Skin of body (tissue), 2 donors: ENCODE data around the gene C1QTNF12. TPM values are rescaled to one million over a fixed set of nuclear protein-coding genes. Genes with fewer than 3 reads are reported as not detected.
A peak's percentile ranks its signal among the peaks of the same experiment; 100 is the strongest.

Experiments
- DNase-seq: peaks from one replicate; lab custom pipeline; 2025; lab: John Stamatoyannopoulos, UW
- total RNA-seq: library from RNA; depleted of rRNA; stranded (reverse); fragments of >200 nt; gene quantifications from one replicate; pipeline ENCODE4 v1.2.3, GENCODE V29; 2014

C1QTNF12 gene
- total RNA-seq, 1 donor from 2014 or later, result 2.5 TPM

GRCh38 chr1:1281533-1282321 lies 35.2 kb upstream of the C1QTNF12 start:
- DNase-seq, result no peak

GRCh38 chr1:1280782-1281481 lies 34.4 kb upstream of the C1QTNF12 start:
- no peak for DNase-seq

DNA sequence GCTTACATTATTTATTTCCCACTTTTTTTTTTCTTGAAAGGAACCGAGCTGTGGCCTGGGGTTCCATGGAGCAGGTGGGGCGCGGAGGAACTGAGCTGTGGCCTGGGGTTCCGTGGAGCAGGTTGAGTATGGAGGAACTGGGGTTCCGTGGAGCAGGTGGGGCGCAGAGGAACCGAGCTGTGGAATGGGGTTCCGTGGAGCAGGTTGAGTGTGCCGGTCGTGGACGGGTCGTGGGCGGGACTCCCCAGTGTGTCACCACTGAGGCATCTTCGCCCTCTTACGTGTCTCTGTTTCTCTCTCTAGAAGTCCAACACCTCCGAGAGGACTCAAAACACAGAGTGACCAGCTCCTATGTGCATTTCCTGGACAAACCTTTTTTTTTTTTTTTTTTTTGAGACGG lies 32.5 kb upstream of the C1QTNF12 start:
- no peak for DNase-seq

- no peak for DNase-seq
These were observed 32.1 kb upstream of the C1QTNF12 start for GRCh38 chr1:1278620-1279019.

- no peak for DNase-seq
These were observed 29.3 kb upstream of the C1QTNF12 start for GRCh38 chr1:1275836-1276235.

GRCh38 chr1:1274931-1275431 lies 28.5 kb upstream of the C1QTNF12 start:
- DNase-seq, result no peak

GRCh38 chr1:1274299-1274930 lies 27.9 kb upstream of the C1QTNF12 start:
- DNase-seq, result no peak

DNA sequence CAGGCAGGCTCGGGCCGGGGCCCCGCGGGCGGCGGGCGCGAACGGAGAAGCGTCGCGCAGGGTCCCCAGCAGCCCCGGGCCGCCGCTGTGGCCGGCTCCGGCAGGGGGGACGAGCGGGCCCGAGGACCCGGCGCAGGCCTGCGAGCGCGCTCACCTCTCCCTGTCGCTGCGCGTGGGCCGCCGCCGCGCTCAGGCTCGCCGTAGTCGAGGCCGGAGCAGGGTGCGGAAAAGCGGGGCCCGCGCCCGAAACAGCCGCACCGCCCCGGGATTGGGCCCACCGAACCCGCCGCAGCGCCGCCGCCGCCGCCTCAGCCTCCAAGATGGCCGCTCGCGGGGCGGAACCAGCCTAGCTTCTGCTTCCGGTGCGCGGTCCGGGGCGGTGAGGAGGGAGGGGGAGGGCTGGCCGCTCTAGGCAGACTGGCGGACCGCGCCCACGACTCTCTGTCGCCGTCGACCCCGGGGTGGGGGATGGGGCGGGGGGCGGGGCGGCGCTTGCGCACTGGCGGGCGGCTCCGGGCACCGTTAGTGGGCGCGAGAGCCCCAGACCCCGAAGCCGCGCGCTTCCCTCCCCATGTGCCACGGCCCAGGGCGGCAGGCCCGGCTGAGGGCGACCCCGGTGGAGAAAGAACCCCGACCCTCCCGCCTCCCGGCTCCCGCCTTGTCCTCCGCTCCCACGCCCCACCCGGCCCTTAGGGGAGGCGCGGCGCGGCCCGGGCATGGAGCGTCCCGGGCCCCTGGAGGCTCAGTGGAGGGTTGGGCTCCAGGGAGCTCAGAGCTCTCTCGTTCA lies 27.2 kb upstream of the C1QTNF12 start, which contains the start of gene UBE2J2:
Gene UBE2J2, minus strand, starts transcription at position 343 of the 787 bp plus-strand sequence. CDS start 5,862 bp downstream, outside the sequence.
- DNase-seq, result peak; percentile 81

GRCh38 chr1:1273209-1273511 lies 26.6 kb upstream of the C1QTNF12 start:
- no peak for DNase-seq

DNA sequence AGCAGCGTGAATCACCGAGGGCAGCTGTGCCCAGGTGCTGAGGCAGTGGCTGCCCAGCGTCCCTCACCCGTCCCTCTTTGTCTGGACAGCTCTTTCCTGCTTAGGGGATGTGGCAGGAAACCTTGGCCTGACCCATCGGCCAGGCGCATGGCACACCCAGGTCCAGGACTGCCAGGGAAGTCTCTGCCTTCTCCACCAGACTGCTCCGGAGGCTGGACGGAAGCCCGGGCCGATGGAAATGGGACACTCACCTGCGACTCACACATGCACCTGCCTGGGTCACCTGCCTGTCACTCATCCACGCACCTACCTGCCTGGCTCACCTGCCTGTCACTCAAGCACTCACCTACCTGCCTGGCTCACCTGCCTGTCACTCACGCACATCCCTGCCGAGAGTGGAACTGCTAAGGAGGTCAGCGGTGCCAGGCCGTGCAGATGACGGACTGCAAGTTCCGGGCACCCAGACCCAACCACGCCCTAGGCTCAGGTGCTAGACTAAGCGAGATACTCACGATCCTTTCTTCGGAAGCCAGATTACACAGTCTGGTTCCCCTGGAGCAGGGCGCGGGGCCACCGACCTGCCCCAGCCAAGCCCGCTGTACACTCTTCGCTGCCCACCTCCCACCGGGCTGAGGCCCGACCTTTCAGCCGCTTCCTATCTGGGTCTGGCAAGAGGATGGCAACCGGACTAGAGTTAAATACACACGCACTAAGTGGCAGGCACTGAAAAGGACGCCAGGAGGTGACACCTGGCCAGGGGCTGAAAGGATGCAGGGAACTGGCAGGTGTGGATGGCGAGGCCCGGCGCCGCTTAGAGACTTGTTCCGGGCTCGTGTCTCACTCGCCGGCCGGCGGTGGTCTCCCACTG lies 26.1 kb upstream of the C1QTNF12 start:
- DNase-seq, result no peak

- DNase-seq, result no peak
These were observed 24.3 kb upstream of the C1QTNF12 start for GRCh38 chr1:1270813-1271212.

DNA sequence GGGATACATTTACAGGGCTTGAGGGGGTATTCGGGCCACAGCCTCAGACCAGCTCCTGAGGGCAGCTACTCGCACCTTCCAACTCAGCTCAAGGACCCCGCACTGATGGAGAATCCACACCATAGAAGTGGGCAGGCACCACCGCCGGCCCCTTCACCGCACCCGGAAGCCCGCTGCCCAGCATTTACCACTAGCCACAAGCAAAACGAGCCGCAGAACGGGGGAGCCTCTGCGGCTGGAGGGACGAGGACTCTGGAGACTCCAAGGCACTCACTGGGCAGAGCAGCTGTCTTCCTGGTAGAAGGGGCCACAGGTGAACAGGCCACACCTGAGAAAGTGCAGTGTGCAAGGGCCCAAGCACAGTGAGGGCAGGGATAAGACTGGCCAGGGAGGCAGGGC lies 21.8 kb upstream of the C1QTNF12 start:
- DNase-seq, result no peak

DNA sequence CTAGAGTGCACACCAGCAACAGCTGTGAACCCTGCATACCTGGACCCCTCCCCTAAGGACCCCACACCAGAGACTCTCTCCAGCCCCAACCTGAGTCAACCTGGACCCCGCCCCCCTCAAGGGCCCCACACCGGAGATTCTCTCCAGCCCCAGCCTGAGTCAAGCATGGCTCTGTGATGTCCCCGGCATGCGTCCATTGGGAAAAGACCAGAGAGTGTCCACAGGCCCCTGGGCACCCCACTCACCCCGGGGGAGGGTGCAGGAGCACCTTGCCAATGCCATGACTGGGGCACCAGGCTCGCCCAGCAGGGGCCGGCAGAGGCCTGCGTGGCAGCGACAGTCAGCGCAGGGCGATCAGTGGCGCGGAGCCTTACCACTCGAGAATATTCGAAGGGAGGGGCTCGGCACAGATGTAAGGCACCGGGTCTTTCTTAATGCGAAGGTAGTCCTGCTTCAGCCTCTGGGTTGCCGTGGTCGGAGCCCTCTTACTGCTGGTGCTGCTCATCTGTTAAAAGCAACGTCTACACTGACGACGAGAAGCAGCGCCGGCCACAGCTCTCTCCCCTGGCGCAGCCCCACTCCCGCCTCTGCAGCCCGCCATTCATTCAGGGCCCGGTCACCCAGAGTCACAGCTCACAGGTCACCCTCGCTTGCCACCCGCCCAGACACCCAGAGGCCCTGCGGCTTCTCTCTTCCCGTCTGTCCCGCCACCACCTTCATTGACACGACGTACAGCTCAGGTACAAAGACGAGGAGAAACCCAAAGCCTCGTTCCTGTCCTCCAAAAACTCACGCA lies 21.2 kb upstream of the C1QTNF12 start:
- no peak for DNase-seq

DNA sequence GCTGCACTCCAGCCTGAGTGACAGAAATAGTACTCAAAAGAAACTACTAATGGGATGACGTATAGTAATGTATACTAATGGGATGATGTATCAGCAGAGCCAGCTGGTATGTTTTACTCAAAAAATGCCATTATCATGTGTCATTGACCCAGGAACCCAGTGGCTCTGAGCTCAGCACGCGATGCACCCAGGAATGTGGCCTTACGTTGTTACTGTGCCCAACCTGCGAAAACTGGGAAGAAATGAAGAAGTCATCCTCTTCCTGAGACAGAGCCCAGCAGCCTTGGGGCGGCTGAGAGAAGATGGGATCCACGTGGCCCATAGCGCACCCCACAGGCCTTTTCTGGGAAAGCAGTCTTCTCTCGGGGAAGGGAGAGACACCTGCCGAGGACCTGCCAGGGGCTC lies 18.3 kb upstream of the C1QTNF12 start:
- peak; percentile 9 for DNase-seq

GRCh38 chr1:1264026-1264425 lies 17.5 kb upstream of the C1QTNF12 start:
- DNase-seq, result no peak

GRCh38 chr1:1262758-1263157 lies 16.2 kb upstream of the C1QTNF12 start:
- no peak for DNase-seq

DNA sequence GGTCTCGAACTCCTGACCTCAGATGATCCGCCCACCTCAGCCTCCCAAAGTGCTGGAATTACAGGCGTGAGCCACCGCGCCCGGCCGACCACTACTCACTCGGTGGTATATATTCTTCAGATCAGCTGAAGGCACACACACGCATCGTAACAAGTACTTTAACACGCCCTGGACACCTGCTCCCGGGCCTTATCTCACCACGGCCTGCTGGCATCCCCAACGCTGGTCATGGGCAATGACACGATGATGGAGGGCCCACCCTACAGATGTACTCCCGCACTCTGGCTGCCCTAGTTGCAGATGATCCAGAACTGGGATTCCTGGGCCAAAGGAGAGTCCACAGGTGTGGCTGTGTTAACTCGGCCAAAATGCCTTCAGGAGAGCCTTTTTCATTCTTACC lies 15.5 kb upstream of the C1QTNF12 start:
- no peak for DNase-seq

- no peak for DNase-seq
These were observed 14.5 kb upstream of the C1QTNF12 start for GRCh38 chr1:1260843-1261560.
